GM18505 (cell line): ENCODE results near the gene RAB11FIP4.
"Not testable (repeated sequence)": the region's sequence is repeated elsewhere in the genome, so short reads cannot be mapped to it uniquely, and the experiment has no call there.

ENCODE experiments used
- ATAC-seq: cut with Tn5 transposase; IDR thresholded peaks from one replicate; pipeline ENCODE4 v1.9.1; 2021; ENCODE audit not compliant: unreplicated experiment
- POLR2A ChIP-seq: IDR thresholded peaks from 4 replicates; pipeline ENCODE4 v1.6.1; 2011; ENCODE audit warnings: borderline replicate concordance; ENCODE audit not compliant: insufficient read depth, insufficient read length; ENCODE audit errors: extremely low read depth

Gene RAB11FIP4, protein sequence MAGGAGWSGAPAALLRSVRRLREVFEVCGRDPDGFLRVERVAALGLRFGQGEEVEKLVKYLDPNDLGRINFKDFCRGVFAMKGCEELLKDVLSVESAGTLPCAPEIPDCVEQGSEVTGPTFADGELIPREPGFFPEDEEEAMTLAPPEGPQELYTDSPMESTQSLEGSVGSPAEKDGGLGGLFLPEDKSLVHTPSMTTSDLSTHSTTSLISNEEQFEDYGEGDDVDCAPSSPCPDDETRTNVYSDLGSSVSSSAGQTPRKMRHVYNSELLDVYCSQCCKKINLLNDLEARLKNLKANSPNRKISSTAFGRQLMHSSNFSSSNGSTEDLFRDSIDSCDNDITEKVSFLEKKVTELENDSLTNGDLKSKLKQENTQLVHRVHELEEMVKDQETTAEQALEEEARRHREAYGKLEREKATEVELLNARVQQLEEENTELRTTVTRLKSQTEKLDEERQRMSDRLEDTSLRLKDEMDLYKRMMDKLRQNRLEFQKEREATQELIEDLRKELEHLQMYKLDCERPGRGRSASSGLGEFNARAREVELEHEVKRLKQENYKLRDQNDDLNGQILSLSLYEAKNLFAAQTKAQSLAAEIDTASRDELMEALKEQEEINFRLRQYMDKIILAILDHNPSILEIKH

DNA sequence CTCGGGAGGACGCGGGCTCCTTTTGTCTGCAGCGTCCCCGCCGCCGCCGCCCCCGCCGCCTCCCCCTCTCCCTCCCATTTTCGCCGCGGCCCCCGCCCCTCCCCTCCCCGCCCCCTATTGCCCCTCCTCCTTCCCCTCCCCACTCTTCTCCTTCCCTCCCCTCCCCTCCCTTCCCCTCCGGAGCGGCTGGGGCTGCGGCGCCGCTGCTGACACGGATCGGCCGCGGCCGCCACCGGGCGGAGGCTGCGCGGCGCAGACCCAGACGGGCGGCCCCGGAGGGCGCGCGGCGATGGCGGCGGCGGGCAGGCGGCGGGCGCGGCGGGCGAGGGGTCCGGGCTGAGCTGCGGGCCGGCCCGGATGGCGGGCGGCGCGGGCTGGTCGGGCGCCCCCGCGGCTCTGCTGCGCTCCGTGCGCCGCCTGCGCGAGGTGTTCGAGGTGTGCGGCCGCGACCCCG is at the start of gene RAB11FIP4:
Gene RAB11FIP4 (plus strand): TSS at position 180 of the 454 bp plus-strand sequence. CDS start 178 bp downstream, at position 358.
- no peak for ATAC-seq
- no peak for TF ChIP-seq POLR2A

DNA sequence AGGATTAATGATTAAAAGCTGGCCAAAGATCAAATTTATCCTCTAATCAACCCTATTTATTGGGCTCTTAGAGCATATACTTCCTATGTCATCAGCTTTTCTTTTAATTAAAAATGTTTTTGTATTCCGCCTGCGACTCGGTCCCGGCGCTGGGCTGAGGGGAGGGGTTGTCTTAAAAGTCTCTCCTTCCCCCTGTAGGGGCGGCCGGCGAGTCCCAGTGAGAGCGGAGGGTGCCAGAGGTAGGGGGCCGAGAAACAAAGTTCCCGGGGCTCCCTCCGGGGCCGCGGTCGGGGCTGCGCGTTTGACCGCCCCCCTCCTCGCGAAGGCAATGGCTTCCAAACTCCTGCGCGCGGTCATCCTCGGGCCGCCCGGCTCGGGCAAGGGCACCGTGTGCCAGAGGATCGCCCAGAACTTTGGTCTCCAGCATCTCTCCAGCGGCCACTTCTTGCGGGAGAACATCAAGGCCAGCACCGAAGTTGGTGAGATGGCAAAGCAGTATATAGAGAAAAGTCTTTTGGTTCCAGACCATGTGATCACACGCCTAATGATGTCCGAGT is 46.2 kb upstream of the RAB11FIP4 start:
- not testable (repeated sequence) for ATAC-seq

DNA sequence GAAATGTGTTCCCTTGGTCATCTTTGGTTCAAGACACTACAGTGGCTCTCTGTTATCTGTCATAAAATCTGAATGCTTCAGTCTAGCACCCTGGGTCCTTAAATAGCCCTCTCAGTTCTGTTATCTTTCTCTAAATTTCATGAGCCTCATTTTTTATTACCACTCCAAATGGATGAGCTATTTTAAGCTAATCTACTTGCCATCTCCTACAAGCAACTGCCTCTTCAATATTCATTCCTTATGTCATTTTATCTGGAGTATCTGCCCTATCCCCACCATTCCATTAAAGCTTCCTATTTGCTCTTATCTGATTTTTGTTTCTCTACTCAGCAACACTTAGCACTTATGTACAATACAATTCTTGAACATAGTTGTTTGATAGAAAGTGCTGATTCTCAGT is 42.0 kb upstream of the RAB11FIP4 start:
- TF ChIP-seq POLR2A = no peak
- ATAC-seq = no peak

DNA sequence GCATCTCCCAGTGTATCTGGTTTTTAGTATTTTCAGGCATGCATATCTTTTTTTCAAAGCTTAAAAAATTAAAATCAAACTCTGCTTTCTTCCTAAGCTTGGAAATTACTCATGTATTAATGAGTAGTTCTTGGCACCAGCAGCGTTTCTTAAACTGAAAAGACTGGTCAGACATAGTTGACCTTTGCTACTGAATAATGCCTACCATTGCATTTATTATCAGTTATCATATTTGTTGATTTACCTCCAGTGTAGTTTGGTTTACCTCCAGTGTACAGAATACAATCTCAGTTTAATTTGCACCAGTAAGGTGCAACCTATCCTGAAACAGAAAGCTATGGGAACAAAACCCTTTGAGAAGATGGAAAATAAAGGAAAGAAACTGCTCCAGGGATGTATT is 35.5 kb upstream of the RAB11FIP4 start:
- no peak for ATAC-seq

DNA sequence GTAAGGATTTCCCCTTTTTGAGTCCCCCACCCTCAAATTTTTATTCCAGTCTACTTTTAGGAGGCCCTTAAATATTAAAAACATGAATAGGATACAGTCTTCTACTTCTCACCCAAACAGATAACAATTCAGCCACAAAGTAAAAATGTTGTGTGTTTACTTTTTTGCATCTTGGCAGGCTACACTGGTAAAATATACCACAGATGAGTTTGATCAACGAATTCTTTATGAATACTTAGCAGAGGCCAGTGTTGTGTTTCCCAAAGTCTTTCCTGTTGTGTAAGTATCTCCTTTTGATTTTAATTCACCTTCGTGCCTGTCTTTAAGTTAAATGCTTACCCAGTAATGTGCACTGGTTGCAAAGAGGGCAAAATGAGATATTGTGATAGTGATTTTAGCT is 34.4 kb upstream of the RAB11FIP4 start:
- no peak for ATAC-seq
- TF ChIP-seq POLR2A = no peak

More for the DNA sequence above, 35.5 kb upstream of the RAB11FIP4 start:
- no peak for TF ChIP-seq POLR2A

DNA sequence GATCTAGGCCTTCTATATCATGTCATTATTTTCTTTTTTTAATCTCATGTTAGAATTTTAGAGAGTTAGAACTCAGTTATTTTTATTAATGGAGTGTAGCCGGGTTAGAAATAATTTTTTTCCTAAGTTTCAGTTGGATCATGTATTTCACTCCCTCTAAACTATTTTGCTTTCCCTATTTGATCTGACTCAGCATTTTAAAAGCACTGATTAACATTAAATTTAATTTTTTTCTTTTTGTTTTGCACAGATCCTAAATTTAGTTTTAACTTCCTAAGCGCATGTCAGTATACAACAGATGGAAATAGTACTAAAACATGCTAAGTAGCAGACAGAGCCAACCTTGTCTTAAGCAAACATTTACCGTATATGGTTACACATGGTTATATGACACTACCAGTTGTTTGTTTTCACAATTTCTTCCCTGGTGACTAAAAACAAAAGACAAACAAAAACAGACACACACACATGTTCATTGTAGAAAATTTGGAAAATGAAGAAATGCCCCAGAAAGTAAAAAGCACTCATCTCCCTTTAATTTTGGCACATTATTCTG is 33.6 kb upstream of the RAB11FIP4 start:
- TF ChIP-seq POLR2A = no peak
- no peak for ATAC-seq

DNA sequence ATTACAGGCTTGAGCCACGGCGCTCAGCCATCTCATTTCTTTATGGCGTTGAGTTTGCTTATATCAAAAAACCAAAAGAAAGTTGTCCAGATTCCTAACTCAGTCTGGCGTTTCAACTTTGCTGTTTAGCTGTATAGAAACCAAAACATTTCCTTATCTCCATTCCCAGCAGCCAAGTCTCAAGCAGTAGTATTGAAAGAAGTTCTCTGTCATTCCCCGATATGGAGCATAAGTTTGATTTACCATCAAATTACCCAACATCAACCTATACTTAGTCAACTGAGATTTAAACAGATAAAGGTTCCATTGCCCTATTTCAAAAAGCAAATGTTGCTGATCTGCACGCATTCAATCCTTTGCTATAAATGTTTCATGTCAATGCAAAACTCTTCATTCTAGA is 27.5 kb upstream of the RAB11FIP4 start:
- TF ChIP-seq POLR2A = no peak

DNA sequence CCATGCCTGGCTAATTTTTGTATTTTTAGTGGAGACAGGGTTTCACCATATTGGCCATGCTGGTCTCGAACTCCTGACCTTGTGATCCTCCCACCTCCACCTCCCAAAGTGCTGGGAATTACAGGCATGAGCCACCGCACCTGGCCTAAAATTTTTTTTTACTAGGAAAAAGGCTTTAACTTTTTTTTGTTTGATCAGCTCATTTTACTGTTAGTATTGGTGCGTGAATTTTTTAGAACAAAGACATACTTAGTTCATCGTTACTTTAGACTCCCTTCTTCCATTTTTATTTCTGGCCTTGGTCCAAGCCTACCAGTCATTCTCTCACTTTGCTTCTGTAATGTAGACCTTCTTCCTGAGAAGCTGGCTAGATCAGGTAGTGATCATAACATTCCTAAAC is 25.4 kb upstream of the RAB11FIP4 start:
- TF ChIP-seq POLR2A = no peak
- ATAC-seq = no peak

More for the DNA sequence above, 27.5 kb upstream of the RAB11FIP4 start:
- no peak for ATAC-seq

DNA sequence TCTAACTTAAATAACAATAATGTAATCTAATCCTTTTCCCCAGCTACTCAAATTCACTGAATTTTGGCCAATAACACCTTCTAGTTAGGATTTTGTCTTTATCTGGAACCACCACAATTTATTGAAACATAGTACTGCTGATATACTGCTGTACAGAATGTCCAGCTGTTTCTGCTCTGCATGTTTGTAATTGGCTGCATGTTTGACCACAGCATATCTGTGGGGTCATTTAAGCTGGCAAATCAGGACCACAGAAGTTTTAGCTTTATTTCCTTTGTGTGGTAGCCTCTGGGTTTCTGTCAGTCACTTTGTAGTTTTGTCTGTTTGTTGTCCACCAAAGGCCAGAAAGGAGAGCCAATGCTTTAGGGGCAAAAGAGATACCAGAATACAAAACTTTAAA is 22.2 kb upstream of the RAB11FIP4 start:
- no peak for TF ChIP-seq POLR2A
- no peak for ATAC-seq

DNA sequence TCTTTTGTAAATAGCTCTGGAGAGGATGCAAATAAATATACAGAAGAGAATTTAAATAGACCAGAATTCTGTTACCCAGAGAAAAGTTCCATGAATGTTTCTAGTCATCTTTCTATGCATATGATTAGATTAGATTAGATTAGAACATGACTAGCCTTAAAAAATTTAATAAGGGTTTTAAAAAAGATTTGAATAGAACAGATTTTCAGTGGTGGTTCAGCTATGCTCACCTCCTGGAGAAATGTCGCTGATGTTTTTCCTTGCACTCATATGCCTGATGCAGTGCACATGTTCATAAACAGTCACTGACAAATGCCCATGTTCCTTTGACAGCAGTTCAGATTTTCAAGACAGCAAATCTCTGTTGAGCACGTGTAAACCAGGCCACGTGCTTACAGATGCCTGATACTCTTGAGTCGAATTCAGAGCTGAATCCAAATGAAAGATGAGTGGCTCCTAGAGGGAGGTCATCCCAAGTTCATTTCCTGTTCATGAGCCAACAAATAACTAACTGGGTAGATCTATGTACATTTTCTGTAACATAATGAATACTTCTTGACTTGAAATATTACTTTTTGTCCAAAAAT is 19.9 kb upstream of the RAB11FIP4 start:
- no peak for TF ChIP-seq POLR2A
- no peak for ATAC-seq

DNA sequence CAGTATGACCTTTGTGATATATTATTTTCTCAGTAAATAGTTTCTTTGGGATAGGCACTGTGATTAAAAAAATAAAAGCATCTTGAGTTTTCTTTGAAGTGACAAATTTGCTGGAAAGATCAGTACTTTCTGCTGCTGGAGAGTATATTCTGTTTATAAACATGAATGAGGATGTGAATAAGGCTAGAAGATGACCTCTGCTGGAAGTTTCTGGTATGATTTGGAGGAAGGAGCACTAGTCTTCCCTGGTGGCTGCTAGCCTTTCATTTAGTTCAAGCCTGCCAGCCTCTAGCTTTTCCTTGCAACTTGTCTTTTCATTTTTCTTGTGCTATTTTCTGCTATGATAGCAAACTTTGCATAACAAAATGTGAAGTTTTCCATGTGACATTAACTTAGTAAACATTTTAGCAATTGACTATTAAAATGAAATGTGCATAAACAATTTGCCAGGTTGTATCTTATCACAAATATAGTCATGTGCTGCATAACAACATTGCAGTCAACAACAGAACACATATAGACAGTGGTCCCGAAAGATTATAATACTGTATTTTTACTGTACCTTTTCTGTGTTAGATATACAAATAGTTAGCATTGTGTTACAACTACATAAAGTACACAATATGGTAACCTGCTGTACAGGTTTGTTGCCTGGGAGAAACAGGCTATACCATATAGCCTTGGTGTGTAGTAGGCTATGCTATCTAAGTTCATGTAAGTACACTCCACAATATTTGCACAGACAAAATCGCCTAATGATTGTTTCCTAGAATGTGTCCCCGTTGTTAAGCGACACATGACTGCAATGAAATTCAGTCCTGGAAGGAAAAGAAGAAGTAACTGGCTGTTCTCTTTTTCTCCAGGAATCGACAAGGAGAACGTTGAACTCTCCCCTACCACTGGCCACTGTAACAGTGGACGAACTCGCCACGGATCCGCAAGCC is 18.1 kb upstream of the RAB11FIP4 start:
- no peak for ATAC-seq
- no peak for TF ChIP-seq POLR2A

DNA sequence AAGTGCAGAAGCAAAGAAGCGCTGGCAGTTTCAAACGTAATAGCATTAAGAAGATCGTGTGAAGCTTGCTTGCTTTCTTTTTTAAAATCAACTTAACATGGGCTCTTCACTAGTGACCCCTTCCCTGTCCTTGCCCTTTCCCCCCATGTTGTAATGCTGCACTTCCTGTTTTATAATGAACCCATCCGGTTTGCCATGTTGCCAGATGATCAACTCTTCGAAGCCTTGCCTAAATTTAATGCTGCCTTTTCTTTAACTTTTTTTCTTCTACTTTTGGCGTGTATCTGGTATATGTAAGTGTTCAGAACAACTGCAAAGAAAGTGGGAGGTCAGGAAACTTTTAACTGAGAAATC is 17.4 kb upstream of the RAB11FIP4 start:
- TF ChIP-seq POLR2A = no peak
- ATAC-seq = no peak

DNA sequence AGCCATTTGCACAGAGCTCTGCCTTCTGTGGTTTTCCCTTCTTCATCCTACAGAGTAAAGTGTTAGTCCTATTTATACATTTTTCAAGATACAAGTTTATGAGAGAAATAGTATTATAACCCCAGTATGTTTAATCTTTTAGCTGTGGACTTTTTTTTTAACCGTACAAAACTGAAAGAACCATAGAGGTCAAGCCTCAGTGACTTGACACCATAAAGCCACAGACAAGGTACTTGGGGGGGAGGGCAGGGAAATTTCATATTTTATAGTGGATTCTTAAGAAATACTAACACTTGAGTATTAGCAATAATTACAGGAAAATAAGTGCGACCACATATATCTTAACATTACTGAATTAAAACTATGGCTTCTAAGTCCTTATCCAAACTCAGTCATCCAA is 17.0 kb upstream of the RAB11FIP4 start:
- no peak for ATAC-seq
- TF ChIP-seq POLR2A = no peak

DNA sequence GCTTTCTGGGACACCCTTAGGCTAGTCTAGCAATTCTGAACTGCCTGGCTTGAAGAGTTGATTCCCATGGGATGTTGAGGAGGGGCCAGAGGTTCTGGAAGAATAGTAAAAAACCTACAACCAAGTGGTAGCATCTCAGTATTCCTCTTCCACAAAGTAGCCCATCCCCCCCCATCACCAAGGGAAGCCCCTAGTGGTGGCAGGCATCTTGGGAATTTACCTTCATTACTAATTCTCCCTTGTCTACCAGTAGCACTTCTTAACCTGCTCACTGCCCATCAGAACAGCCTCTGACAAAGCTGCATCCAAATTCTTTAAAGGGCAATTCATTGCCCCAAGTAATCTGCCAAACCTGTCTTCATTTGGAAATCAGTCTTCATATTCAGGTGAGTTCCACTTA is 12.8 kb upstream of the RAB11FIP4 start:
- TF ChIP-seq POLR2A = no peak
- no peak for ATAC-seq
